ENCODE measurements around the gene TLX2.

- no peak for TF ChIP-seq CTCF (conservative IDR thresholded peaks at IDR 0.05; ENCODE audit: low read depth, low read length)
- no peak for TF ChIP-seq EZH2 (IDR thresholded peaks at IDR 0.05; ENCODE audit: low read length, unreplicated experiment)
- TF ChIP-seq EZH2phosphoT487 (IDR thresholded peaks at IDR 0.05; ENCODE audit: borderline replicate concordance, low read length): no peak
Measured at GRCh38 chr2:74550231-74550630, 36.0 kb downstream of the TLX2 start.
